Hypothalamus (tissue), 51 donors: Measurements from ENCODE around the gene PYDC2.
"Not testable (repeated sequence)": the region's sequence is repeated elsewhere in the genome, so short reads cannot be mapped to it uniquely, and the experiment has no call there.

ENCODE experiments used
- DNase-seq, 51 donors: peaks; one replicate each; lab custom pipeline; 2025; lab: John Stamatoyannopoulos, UW

PYDC2 gene

GRCh38 chr3:191460360-191460759 is 603 bp upstream of the PYDC2 start:
- no peak for DNase-seq

DNA sequence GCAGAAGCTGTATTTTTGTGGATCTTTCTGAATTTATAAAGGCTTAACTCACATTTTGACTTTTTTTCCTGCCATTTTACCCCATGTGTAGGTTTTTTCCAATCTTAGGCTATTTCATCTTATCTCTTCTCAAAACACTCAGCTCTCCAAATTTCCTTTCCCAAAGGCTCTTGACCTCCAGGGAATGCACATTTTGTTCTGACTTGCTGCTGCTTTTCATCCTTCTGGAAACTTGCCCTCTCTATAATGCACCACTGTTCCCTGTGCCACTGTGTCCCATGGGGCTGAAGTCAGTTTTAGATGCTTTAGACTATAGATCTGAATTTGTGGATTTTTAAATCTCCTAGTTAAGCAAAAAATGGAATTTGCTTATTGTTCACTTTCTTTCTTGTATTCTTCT is 9.1 kb downstream of the PYDC2 start:
- DNase-seq = no peak

GRCh38 chr3:191470545-191470944 is 9.6 kb downstream of the PYDC2 start:
- no peak for DNase-seq

- DNase-seq = no peak
Observed at GRCh38 chr3:191473661-191474198, 12.8 kb downstream of the PYDC2 start.

DNA sequence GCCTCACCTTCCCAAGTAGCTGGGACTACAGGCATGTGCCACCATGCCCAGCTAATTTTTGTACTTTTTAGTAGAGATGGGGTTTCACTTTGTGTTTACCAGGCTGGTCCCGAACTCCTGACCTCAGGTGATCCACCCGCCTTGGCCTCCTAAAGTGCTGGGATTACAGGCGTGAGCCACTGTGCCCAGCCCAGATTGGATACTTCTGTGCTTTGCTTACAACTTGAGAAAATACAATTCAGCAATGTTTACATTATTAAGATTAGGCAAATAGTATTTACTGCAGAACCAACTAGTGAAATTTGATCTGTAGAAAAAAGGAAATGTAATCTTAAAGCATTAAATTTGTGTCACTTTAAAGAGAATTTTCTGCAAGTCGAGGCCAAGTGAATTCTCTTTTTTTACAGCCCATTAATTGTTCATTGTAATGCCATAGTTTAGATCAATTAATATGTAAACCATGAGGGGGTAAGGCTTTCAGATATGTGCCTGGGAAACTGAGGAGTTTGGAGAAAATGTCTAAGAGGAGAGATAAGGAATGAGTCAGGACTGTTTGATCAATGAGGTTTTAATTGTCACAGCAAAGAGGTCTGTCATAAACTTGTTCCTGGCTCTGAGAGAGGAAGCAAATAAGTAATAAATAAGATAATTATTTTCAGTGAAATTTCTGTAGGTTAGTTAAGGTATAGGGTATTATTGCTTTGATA is 15.3 kb downstream of the PYDC2 start:
- DNase-seq = no peak

- DNase-seq = not testable (repeated sequence)
Observed at GRCh38 chr3:191483994-191484393, 23.0 kb downstream of the PYDC2 start.

DNA sequence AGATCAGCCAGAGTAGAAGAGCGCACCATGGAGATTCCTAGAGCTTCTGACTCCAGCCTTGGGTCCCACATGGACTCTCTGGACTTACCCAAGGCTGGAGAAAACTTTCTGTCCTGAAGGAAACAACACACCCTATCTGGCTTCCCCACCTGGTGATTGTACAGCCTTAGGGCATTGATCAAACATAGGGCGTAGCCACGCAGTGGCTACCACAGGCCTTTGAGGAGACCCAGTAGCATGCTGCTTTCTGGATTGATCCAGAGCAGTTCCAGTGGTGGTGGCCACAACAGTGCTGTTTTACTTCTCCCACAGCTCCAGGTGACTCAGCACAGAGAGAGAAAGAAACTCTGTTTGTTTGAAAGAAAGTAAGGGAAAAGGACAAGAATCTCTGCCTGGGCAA is 23.5 kb downstream of the PYDC2 start:
- no peak for DNase-seq

GRCh38 chr3:191492601-191493000 is 31.6 kb downstream of the PYDC2 start:
- peak in 1 of 51 donors; percentile 8 for DNase-seq

GRCh38 chr3:191493336-191493735 is 32.4 kb downstream of the PYDC2 start:
- DNase-seq = no peak

DNA sequence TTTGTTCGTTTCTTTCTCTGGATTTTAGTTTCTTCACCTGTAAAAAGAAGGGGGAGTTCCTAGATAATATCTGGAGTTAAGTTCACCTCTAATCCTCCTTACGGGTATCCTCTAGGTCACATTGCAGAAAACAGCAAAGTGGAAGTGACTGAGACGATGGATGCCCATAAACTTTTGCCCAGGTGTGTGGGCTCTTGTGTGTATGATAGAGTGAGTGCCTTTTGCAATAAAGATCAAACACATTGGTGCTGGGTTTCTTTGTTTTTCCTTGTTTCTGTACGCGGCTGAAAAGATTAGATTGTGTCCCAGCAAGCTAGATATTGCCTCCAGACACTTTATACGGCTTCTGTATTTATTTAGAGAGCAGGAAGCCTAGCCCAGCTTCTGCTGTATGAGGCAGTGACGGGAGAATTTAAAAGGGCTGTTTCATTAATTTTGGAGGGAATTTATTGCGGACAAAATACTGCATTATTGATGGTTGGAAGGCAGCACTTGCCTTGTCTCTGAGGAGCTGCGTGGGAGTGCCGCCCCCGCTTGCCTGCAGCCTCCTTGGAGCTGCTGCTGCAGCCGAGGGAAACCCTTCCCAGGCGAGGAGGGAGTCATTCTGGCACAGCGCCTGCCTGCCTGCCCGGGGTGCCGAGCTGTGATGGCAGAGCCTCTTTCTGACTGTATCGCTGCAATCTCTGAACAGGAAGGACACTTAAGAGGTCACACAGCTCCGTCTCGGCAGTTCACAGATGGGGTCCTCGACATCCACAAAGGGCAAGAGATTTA is 38.5 kb downstream of the PYDC2 start:
- peak in 42 of 51 donors; percentile 0 to 70 (median 26) for DNase-seq

GRCh38 chr3:191500892-191501291 is 39.9 kb downstream of the PYDC2 start:
- DNase-seq = no peak

- DNase-seq = no peak
Observed at GRCh38 chr3:191502583-191502982, 41.6 kb downstream of the PYDC2 start.

DNA sequence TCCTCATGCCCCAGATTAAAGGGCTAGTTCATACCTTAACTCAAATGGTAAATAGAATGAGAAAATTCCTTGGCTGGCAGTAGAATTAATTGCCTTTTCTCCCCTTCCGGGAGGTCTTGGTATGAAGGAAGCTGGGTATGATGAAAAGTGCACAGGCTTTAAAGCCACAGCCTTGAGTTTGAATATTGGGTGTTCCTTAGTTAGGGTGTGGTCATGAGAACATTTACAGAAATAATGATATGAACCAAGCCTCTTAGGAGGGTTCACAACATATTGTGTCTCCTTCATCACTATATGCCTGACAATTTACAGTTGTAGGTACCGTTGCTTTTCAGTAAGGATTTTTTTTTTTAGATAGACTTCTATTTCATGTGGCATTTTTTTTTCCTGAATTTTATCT is 48.1 kb downstream of the PYDC2 start:
- no peak for DNase-seq
